HG02623 (cell line): ENCODE results near the gene KCNRG.
"Not testable (repeated sequence)": the region's sequence is repeated elsewhere in the genome, so short reads cannot be mapped to it uniquely, and the experiment has no call there.

Experiments
- ATAC-seq: cut with Tn5 transposase; IDR thresholded peaks from one replicate; pipeline ENCODE4 v1.9.1; 2021; ENCODE audit warnings: moderate library complexity; ENCODE audit not compliant: unreplicated experiment

KCNRG gene

GRCh38 chr13:50006426-50007135, 8.7 kb upstream of the KCNRG start:
- ATAC-seq, result no peak

GRCh38 chr13:50011461-50011860, 3.8 kb upstream of the KCNRG start:
- ATAC-seq, result no peak

- no peak for ATAC-seq
Observed at GRCh38 chr13:50012396-50013169, 2.7 kb upstream of the KCNRG start.

GRCh38 chr13:50014386-50014785, 858 bp upstream of the KCNRG start:
- no peak for ATAC-seq

- ATAC-seq, result no peak
Observed at GRCh38 chr13:50015750-50016149, 506 bp downstream of the KCNRG start.

GRCh38 chr13:50016444-50016843, 1.2 kb downstream of the KCNRG start:
- ATAC-seq, result no peak

- ATAC-seq, result no peak
Observed at GRCh38 chr13:50017819-50018218, 2.6 kb downstream of the KCNRG start.

GRCh38 chr13:50025436-50025835, 10.2 kb downstream of the KCNRG start:
- no peak for ATAC-seq

GRCh38 chr13:50026788-50027473, 11.7 kb downstream of the KCNRG start:
- ATAC-seq, result peak; percentile 98

GRCh38 chr13:50030315-50030714, 15.1 kb downstream of the KCNRG start:
- ATAC-seq, result no peak

GRCh38 chr13:50033725-50034124, 18.5 kb downstream of the KCNRG start:
- ATAC-seq, result no peak

- no peak for ATAC-seq
Observed at GRCh38 chr13:50037788-50038187, 22.5 kb downstream of the KCNRG start.

GRCh38 chr13:50038266-50038665, 23.0 kb downstream of the KCNRG start:
- no peak for ATAC-seq

GRCh38 chr13:50052478-50052877, 37.2 kb downstream of the KCNRG start:
- ATAC-seq, result no peak

GRCh38 chr13:50053844-50054243, 38.6 kb downstream of the KCNRG start:
- no peak for ATAC-seq

GRCh38 chr13:50055454-50055853, 40.2 kb downstream of the KCNRG start:
- ATAC-seq, result no peak

GRCh38 chr13:50060718-50061117, 45.5 kb downstream of the KCNRG start:
- ATAC-seq, result no peak

- ATAC-seq, result not testable (repeated sequence)
Observed at GRCh38 chr13:50062336-50062735, 47.1 kb downstream of the KCNRG start.

- no peak for ATAC-seq
Observed at GRCh38 chr13:50065712-50066111, 50.5 kb downstream of the KCNRG start.

GRCh38 chr13:50068508-50068907, 53.3 kb downstream of the KCNRG start:
- ATAC-seq, result no peak

GRCh38 chr13:50069261-50069660, 54.0 kb downstream of the KCNRG start:
- ATAC-seq, result no peak

GRCh38 chr13:50070186-50070585, 54.9 kb downstream of the KCNRG start:
- no peak for ATAC-seq
